ENCODE data around the gene C11orf16.
"Not testable (repeated sequence)": the region's sequence is repeated elsewhere in the genome, so short reads cannot be mapped to it uniquely, and the experiment has no call there.

Gene C11orf16

GRCh38 chr11:8886322-8886721 is 46.4 kb downstream of the C11orf16 start:
- no peak for DNase-seq (ENCODE audit: low spot score)

- DNase-seq (ENCODE audit: low spot score): not testable (repeated sequence)
These were observed 51.2 kb downstream of the C11orf16 start for GRCh38 chr11:8881585-8881984.

- no peak for DNase-seq (ENCODE audit: low spot score)
These were observed 54.0 kb downstream of the C11orf16 start for GRCh38 chr11:8878771-8879170.

- peak; percentile 16 for DNase-seq (ENCODE audit: low spot score)
These were observed 58.9 kb downstream of the C11orf16 start for GRCh38 chr11:8873741-8874405.

DNA sequence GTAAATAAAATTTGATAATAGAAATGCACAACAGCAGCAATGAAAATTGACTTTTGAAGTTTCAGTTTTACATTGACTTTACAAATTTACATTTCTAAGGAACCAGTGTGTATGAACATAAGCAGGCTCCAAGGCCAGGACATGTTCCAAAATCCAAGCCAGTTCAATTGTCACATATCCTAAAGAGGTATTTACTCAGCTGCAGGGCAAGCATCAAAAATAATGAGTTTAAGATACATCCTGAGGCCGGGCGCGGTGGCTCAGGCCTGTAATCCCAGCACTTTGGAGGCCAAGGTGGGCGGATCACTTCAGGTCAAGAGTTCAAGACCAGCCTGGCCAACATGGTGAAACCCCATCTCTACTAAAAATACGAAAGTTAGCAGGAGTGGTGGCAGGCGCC is 60.8 kb downstream of the C11orf16 start:
- DNase-seq (ENCODE audit: low spot score): no peak

DNA sequence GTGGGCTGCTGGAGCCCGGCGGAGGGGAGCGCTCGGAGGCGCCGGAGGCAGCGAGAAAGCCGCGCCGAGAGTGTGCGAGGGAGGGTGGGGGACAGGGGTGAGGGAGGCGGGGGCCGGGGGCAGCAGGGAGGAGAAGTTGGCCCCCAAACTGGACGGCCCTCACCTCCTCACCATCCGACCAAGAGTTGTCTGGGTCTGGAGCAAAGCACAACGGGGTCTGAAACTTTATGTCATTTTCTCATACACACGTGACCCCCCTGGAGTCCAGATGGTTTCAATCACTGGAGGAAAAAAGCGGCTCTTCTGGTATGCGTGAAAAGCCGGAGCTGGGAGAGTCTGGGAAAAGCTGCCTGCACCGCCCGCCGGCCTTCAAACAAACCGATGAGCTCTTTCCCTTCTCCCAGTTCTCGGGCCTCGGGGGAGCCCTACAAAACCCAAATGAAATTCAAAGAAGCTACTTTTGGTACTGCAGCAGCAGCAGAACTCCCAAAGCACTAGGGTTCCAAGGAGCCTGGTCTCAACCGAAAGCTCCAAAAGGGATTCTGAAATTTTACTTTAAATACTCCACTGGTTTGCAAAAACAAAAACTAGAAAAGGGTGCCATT is 61.5 kb downstream of the C11orf16 start:
- DNase-seq (ENCODE audit: low spot score): peak; percentile 63

- DNase-seq (ENCODE audit: low spot score): peak; percentile 40
These were observed 62.2 kb downstream of the C11orf16 start for GRCh38 chr11:8870411-8871170.

Data from kidney capillary endothelial cell (primary cell).